ENCODE data around the gene DCANP1.

GRCh38 chr5:135458356-135458755 is 11.2 kb upstream of the DCANP1 start:
- TF ChIP-seq POLR2AphosphoS5 (IDR thresholded peaks at IDR 0.05; ENCODE audit: low read depth, low read length) (no peak), TAF1 (IDR thresholded peaks at IDR 0.05; ENCODE audit: borderline replicate concordance, insufficient read depth, low read length) (no peak)

Measured in PFSK-1 (cell line).